HL-60 (cell line): Measurements from ENCODE around the gene GSTT4.

ENCODE experiments used
- DNase-seq, 2 experiments: peaks; one replicate each; pipeline ENCODE4 v3.0.0-alpha.2; 2010 to 2020; ENCODE audit warnings: low read depth in 1 of 2, low spot score in 1 of 2
- H3K27ac ChIP-seq: fragments of 250-450 bp; sonication (Bioruptor Pico); replicated peaks from 2 replicates; pipeline ENCODE4 v1.5.1; 2020; ENCODE audit warnings: mild to moderate bottlenecking, moderate library complexity
- H3K27me3 ChIP-seq: fragments of 250-450 bp; sonication (Bioruptor Pico); 2 replicates; pipeline ENCODE4 v1.5.1; 2021; ENCODE audit warnings: mild to moderate bottlenecking, moderate library complexity; ENCODE audit not compliant: insufficient read depth, poor library complexity, severe bottlenecking
- H3K4me3 ChIP-seq: replicated peaks from 2 replicates; pipeline ENCODE4 v1.5.1; 2011; ENCODE audit warnings: mild to moderate bottlenecking, control low read depth, low read length; ENCODE audit not compliant: insufficient read depth
- CTCF ChIP-seq: IDR thresholded peaks from one replicate; pipeline ENCODE4 v1.5.1; 2011; ENCODE audit warnings: low read length, control low read depth, inconsistent platforms; ENCODE audit not compliant: insufficient read depth
- GABPA ChIP-seq: IDR thresholded peaks from 2 replicates; pipeline ENCODE4 v1.6.1; 2012; ENCODE audit warnings: low read depth
- POLR2AphosphoS5 ChIP-seq: IDR thresholded peaks from 2 replicates; pipeline ENCODE4 v1.6.1; 2012; ENCODE audit warnings: low read depth
- REST ChIP-seq: IDR thresholded peaks from 2 replicates; pipeline ENCODE4 v1.6.1; 2012; ENCODE audit warnings: low read depth; ENCODE audit not compliant: insufficient replicate concordance
- SPI1 ChIP-seq: IDR thresholded peaks from 2 replicates; pipeline ENCODE4 v1.6.1; 2012; ENCODE audit warnings: low read depth, mild to moderate bottlenecking, borderline replicate concordance

GSTT4 gene

GRCh38 chr22:24026733-24027132 lies 21.5 kb upstream of the GSTT4 start:
- no peak overlapping the region for H3K4me3 ChIP-seq
- no peak overlapping the region for H3K27ac ChIP-seq
- H3K27me3 ChIP-seq, result no peaks in the 10 kb centered on the region
- DNase-seq, result no peak
- TF ChIP-seq POLR2AphosphoS5 (no peak), CTCF (no peak), REST (no peak), GABPA (no peak), SPI1 (no peak)

GRCh38 chr22:24026056-24026455 lies 20.8 kb upstream of the GSTT4 start:
- TF ChIP-seq SPI1, result no peak
- TF ChIP-seq CTCF, result no peak
- TF ChIP-seq GABPA, result no peak
- TF ChIP-seq REST, result no peak
- no peak for TF ChIP-seq POLR2AphosphoS5
- Histone ChIP-seq H3K27me3 (no peaks in the 10 kb centered on the region), H3K4me3 (no peak overlapping the region), H3K27ac (no peak overlapping the region)
- no peak for DNase-seq

- no peaks in the 10 kb centered on the region for H3K27me3 ChIP-seq
- DNase-seq, result no peak
- no peak overlapping the region for H3K4me3 ChIP-seq
- H3K27ac ChIP-seq, result no peak overlapping the region
- TF ChIP-seq GABPA (no peak), REST (no peak), CTCF (no peak), POLR2AphosphoS5 (no peak), SPI1 (no peak)
Measured at GRCh38 chr22:24025475-24025874, 20.2 kb upstream of the GSTT4 start.
